ENCODE results near the gene LRCOL1. TPM values are rescaled to one million over a fixed set of nuclear protein-coding genes. Genes with fewer than 3 reads are reported as not detected.

Gene LRCOL1
- total and polyA plus RNA-seq, 2 of the 13 experiments (the other 11 are each of a cell fraction or from before 2014, with no cell fraction given): not detected

GRCh38 chr12:132608231-132609171 is 1.9 kb downstream of the LRCOL1 start (continued):
- TF ChIP-seq ZNF597 (CRISPR knock-in tag; IDR thresholded peaks at IDR 0.05): no peak
- no peak for TF ChIP-seq POLR2G (IDR thresholded peaks at IDR 0.05; ENCODE audit: low read depth, low read length)
- TF ChIP-seq SMAD1 (CRISPR knock-in tag; IDR thresholded peaks at IDR 0.05; ENCODE audit: borderline replicate concordance, low read depth): no peak
- TF ChIP-seq ATF3 (CRISPR knock-in tag; IDR thresholded peaks at IDR 0.05): no peak
- peak; percentile 58 for TF ChIP-seq SAP130 (CRISPR knock-in tag; IDR thresholded peaks at IDR 0.05; ENCODE audit: low read depth)
- TF ChIP-seq LBX2 (CRISPR knock-in tag; IDR thresholded peaks at IDR 0.05; ENCODE audit: borderline replicate concordance): no peak; the same call in 1 of the 2 replicates
- no peak for TF ChIP-seq DZIP1 (CRISPR knock-in tag; IDR thresholded peaks at IDR 0.05)
- TF ChIP-seq TBL1XR1 (IDR thresholded peaks at IDR 0.05; ENCODE audit: borderline replicate concordance, low read length, partially characterized antibody): no peak
- no peak for TF ChIP-seq PHF8 (CRISPR knock-in tag; IDR thresholded peaks at IDR 0.05)
- no peak; the same call in 1 of the 2 replicates for TF ChIP-seq HOMEZ (CRISPR knock-in tag; IDR thresholded peaks at IDR 0.05; ENCODE audit: low read depth)
- peak; percentile 70; the same call in 1 of the 2 replicates for TF ChIP-seq THRA (CRISPR knock-in tag; IDR thresholded peaks at IDR 0.05; ENCODE audit: borderline replicate concordance)
- peak; percentile 76 for TF ChIP-seq HNF4A (CRISPR knock-in tag; IDR thresholded peaks at IDR 0.05)
- TF ChIP-seq ZFAT (CRISPR knock-in tag; conservative IDR thresholded peaks at IDR 0.05): no peak
- TF ChIP-seq MTF2 (CRISPR knock-in tag; IDR thresholded peaks at IDR 0.05; ENCODE audit: borderline replicate concordance): no peak
- no peak for TF ChIP-seq AFF4 (CRISPR knock-in tag; IDR thresholded peaks at IDR 0.05)
- TF ChIP-seq ZNF572 (CRISPR knock-in tag; IDR thresholded peaks at IDR 0.05): no peak

Measured in HepG2 (cell line).